A172 (cell line): ENCODE measurements around the gene SYDE2. TPM values are rescaled to one million over a fixed set of nuclear protein-coding genes. Genes with fewer than 3 reads are reported as not detected.
"Not testable (repeated sequence)": the region's sequence is repeated elsewhere in the genome, so short reads cannot be mapped to it uniquely, and the experiment has no call there.

Experiments used
- DNase-seq: peaks from one replicate; pipeline ENCODE4 v3.0.0-alpha.2; 2015; ENCODE audit warnings: low spot score
- total RNA-seq: library from RNA; depleted of rRNA; stranded (reverse); fragments of >200 nt; shearing (Covaris generic); gene quantifications from 2 replicates; pipeline ENCODE4 v1.2.3, GENCODE V29; 2014

The SYDE2 gene
- total RNA-seq, 1 experiment from 2014 or later = 4.2 TPM

DNA sequence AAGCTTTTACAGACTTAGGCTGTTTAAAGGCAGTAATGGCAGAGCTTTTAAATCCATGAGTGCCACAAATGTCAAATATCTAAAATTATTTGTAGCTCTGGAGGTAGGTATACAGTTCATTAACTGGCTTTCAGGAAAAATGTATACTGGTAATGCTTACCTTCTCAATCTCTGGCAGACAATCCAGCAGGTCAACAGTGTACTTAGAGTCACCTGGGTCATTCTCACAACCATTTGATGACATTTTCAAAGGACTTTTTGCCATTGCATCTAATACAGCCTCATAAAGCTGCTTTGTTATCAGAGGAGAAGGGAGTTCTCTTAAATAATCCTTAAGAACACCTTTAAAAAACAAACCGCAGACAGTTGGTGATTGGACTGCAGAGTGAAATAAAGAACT is 31.9 kb downstream of the SYDE2 start:
- DNase-seq = no peak

DNA sequence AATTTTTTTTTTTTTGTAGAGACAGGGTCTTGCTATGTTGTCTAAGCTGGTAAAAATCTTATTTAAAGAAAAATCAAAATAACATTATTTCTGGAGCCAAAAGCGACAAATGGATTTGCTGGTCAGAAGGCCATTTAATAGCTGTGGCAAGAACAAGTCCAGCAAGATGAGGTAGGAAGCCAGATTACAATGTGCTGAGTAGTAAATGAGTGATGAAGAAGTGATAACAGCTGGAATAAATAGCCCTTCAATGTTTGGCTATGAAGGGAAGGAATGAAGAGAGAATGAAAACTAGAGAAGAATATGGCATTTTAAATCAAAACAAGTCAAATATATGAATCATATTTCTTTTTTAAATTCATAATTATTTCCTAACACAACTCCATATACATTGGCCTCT is 34.5 kb downstream of the SYDE2 start:
- DNase-seq = no peak

DNA sequence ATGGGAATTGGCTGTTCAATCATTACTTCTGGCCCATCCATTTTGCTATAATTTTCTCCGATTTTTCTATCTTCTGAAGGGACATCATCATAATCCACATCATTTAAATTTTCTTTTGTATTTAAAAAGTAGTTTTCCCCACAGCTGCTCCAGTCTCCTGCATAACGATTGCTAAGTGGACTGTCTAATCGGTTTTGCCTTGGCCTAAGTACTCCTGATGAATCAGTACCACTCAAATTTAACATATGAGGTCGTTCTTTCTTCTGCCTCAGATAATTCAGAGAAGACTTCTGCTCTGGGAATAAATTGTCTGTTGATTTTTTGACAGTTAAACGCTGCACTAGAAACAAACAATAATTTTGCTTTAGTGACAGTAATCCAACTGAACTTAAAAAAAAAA is 41.9 kb downstream of the SYDE2 start:
- no peak for DNase-seq

DNA sequence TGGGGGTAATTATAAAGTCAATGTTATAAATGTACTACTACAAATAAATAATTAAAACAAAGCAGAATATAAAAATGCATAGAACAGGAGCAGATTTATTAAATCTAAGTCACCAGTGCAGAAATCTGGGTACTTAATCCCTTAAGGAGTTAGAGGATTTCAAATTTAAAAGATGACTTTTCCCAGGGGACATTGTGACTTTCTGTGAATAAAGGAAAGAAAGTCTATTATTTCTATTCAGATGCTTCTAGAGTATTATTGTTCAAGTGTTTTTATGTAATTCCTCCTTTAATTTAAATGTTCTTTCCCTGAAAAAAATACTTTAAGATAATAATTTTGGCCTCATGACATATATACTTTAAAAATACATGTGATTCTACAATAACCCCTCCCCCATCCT is 43.4 kb downstream of the SYDE2 start:
- DNase-seq = no peak

DNA sequence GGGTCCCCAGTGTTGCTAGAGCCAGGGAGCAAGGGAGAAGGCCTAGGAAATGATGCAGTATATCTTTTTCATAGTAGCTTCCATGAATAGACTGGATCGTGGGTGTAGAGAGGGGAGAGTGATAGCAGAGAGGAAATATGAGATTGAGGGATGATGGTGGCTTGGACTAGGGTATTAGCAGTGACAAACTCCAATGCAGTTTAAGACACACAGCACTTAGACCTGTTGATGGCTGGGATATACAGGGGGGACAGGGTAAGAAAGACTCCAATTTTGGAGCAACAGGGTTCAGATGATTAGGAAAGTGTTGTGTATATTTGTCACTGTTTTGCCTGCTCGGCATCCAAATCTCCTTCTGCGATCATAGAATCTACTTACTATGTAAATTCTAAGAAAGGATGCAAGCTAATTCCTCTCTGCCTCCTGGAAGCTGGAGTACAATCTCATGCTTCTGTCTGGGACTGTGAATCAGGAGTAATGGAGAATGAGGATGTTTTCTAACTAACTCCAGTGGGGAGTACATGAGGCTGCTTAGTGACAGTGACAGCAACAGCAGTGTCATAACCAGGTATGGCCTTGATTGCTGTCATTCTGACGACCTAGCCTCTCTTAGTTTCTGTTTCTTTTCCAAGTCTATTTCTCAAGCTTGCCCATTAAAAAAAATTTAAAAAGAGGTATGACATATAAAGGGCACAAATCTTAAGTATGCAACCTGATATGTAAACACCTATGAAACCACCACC is 47.5 kb downstream of the SYDE2 start:
- no peak for DNase-seq

DNA sequence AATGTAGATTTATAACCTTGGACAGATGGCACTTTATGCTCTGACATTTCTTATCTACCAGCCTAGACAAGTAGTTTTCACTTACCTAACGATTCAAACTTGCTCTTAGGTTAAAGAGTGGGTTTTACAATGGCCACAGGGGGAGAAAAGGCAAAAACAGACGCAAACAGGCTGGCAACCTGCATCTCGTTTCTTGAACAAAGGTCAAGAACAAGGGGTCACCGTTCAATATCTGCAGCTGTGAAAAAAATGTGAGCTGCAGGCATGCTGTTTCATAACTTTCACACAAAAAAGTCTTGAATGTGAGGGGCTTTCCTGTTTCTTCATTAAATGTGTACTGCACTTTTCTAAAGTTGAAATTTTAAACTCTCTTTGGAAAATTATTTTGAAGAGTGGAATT is 49.4 kb downstream of the SYDE2 start:
- no peak for DNase-seq

DNA sequence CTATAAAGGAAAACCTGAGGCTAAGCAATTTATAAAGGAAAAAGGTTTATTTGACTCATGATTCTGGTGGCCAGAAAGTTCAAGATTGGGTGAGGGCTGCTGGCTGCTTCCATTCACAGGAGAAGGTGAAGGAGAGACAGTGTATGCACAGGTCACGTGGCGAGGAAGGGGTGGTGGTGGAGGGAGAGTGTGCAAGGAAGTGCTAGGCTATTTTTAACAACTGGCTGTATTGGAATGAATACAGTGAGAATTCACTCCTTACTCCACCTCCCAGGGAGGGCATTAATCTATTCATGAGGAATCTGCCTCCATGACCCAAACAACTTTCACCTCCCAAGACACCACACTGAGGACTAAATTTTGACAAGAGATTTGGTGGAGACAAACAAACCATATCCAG is 51.0 kb downstream of the SYDE2 start:
- no peak for DNase-seq

DNA sequence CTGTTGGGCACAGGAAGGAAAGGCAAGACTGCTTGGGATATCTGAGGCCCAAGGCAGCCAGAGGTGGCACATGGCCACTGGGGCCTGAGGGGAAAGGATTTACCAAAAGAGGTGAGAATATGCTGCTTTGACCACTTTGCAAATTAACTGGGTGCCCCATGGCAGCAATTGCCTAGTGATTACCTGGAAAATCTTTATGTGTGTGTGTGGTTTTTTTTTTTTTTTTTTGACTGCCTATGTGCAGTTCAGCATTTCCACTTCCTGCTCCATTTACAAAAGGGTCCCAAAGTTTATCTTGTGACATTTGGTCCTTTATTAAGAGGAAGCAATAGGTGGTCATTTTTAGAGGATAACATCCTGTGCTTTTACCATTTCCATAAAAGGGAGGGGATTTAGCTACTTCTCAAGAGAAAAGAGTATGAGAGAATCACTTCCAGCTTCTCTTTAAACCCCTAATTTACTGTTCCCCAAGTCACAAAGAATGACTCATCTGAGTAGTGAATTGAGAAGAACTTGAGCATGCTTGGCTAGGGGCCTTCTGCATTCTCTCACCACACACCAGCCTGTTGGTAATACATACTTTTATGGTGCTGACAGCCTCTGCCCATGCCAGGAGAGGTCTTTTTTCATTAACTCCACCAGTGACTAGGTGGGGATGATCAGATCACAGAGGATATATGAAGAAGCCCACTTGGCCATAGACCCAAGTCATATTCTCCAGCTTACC is 52.1 kb downstream of the SYDE2 start:
- peak; percentile 1 for DNase-seq

DNA sequence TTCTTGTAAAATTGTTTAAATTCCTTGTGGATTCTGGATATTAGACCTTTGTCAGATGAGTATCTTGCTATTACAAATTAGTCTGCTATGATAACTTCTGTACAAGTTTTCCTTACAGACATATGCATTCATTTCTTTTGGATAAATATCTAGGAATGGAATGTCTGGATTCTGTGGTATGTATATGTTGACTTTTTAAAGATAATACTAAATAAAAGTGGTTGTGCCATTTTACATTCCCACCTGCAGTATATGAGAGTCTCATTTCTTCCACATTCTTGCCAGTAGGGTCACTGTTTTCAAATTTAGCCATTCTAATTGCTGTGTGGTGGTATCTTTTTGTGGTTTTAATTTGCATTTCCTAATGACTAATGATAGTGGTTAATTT is 53.9 kb downstream of the SYDE2 start:
- DNase-seq = peak; percentile 34

DNA sequence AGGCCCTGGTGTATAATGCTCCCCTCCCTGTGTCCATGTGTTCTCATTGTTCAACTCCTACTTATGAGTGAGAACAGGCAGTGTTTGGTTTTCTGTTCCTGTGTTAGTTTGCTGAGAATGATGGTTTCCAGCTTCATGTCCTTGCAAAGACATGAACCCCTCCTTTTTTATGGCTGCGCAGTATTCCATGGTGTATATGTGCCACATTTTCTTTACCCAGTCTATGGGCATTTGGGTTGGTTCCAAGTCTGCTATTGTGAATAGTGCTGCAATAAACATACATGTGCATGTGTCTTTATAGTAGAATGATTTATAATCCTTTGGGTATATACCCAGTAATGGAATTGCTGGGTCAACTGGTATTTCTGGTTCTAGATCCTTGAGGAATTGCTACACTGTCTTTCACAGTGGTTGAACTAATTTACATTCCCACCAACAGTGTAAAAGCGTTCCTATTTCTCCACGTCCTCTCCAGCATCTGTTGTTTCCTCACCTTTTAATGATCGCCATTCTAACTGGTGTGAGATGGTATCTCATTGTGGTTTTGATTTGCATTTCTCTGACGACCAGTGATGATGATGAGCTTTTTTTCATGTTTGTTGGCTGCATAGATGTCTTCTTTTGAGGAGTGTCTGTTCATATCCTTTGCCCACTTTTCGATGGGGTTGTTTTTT is 54.4 kb downstream of the SYDE2 start:
- not testable (repeated sequence) for DNase-seq

DNA sequence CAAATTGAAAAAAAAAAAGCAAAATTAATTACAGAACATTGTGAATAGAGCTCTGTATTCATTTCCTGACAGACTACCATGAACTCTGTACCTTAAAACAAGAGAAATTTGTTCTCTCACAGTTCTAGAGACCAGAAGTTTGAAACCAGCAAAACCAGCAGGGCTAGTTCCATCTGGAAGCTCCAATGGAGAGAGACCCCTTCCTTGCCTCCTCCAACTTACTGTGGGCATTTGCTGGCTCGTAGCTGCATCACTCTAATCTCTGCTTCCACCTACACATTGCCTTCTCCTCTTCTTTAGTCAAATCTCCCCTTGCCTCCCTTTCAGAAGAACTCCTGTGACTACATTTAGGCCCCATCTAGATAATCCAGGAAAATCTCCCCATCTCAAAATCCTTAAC is 56.5 kb downstream of the SYDE2 start:
- no peak for DNase-seq

DNA sequence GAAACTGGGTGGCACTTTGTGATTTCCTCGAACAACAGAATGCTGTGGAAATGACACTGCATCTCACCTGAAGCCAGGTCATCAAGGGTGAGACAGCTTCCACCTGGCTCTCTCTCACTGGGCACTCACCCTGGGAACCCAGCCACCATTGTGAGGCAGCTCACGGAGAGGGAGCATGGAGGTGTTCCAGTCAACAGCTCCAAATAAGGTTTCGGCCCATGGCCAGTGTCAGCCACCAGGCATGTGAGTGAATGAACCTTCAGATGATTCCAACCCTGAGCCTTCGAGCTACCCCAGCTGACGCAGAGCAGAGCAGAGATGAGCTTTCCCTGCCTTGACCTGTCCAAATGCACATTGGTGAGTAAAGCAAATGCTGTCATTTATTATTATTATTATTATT is 58.1 kb downstream of the SYDE2 start:
- no peak for DNase-seq

DNA sequence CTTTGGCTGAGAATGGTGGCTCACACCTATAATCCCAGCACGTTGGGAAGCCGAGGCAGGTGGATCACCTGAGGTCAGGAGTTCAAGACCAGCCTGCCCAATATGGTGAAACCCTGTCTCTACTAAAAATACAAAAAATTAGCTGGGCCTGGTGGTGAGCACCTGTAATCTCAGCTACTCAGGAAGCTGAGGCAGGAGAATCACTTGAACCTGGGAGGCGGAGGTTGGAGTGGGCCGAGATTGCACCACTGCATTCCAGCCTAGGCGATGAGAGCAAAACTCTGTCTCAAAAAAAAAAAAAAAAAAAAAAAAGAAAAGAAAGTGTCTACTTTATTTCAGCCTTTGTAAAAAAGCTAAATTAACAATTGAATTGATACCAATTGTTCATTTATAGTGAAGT is 62.4 kb downstream of the SYDE2 start:
- not testable (repeated sequence) for DNase-seq

DNA sequence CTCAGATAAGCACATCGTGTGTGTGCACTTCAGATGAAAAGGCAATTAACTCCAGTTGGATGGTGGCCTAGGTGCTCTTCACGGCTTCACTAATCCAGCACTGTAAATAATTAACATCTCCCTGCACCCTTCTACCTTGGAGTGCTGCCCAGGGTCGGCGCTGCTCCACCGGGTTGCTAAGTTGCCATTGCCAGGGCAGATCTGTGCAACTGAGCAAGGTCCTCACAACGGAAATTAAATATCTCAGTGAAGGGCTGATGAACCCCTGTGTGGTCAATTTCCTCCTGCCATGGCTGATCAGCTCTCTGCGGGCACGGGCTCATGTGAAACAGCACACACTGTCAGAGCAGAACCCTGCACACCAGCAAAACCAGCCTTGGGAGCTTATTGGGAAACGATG is 63.2 kb downstream of the SYDE2 start:
- no peak for DNase-seq

DNA sequence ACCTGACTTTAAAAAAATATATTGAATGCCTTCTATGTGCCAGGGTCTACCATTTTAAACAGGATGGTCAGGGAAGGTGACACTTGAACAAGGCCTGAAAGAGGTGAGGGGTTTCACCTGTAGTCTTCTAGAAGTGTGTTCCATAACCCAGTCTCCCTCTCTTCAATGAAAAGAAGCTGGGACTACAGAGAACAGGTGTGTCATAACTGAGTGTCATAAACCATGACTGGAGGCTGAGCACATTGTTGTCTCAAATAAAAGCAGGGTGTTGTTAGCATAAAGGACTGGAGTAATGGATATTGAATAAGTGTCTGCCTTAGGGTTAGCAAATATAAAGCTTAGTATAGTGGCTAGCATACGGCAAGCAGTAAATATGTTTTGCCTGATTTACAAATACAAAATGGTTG is 65.4 kb downstream of the SYDE2 start:
- DNase-seq = no peak

DNA sequence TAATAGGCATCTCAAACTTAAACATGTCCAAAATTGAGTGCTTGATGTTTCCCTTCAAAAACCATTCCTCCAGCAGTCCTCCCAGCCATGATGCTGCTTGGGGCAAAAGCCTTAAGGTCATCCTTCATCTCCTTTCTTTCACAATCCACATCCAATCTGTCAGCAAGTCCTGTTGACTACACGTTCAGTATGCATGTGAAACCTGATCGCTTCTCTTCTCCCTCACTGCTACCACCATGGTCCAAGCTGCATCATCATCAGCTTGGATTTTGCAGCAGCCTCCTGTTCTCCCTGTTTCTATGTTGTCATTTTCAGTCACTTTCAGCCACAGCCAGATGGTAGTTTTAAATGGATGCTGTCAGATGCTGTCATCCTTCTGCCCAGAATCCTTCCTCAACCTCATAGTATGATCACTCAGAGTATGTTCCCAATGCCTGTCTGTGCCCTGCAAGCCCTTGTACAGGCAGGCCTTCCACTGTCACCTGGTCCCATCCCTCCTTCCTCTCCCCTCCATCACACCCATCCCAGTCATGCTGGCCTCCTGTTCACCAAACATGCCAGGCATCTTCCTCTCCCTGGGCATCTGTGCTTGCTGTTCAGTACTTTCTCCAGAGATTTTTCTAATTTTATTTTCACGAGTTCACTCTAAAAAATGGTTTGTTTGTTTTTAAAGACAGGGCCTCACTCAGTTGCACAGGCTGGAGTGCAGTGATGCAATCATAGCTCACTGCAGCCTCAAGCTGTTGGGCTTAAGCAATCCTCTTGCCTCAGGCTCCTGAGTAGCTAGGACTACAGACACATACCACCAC is 66.0 kb downstream of the SYDE2 start:
- DNase-seq = no peak

DNA sequence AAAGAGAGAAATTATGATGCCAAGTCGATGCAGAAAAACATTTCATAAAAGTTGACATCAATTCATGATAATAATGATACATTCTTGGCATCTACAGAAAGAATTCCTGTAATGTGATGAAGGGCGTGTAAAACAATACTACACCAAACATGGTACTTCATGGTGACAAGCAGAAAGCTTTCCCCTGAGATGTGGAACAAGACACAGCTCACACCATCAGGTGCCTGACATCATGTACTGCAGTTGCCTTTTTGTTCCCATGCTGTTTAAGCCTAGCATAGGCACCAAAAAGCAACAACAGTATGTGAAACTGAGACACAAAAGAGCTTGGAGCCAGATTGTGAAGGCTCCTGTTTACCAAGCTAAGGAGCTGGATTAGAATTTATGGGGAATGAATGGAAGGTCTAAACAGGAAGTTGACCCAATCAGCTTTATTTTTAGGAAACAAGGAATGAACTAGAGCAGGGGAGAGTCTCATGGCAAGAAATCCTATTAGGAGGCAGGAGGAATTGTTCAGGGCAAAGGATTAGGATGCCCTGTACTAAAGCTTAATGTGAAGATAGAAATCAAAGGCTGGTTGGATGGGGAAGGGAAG is 67.2 kb downstream of the SYDE2 start:
- no peak for DNase-seq

DNA sequence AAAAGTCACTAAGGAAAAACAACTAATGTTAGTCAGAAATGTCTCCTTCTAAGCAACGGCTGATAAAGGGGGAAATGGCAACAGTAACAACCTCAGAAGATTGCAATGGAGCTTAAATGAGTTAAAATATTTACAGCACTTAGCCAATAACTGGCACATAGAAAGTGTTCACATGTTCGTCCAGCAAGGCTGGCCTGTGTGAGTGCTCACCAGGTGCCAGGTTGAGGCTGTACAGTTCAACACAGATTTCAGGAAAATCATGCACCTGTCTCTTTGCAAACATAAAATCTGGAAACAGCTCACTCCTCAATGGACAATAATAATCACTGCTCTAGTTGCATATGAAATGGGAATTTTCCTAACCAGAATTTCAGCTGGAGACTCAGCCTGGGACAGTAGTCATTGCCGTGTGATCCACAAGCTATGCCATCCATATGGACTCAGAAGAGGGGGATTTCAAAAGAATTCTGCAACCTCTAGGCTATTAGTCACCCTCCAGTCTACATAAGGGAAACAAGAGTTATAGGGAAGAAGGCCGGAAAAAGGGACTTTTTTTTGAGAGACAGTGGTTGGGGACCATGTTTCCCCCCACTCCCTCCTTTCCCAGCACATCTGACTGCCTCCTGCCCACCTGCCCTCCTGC is 68.6 kb downstream of the SYDE2 start:
- no peak for DNase-seq

DNA sequence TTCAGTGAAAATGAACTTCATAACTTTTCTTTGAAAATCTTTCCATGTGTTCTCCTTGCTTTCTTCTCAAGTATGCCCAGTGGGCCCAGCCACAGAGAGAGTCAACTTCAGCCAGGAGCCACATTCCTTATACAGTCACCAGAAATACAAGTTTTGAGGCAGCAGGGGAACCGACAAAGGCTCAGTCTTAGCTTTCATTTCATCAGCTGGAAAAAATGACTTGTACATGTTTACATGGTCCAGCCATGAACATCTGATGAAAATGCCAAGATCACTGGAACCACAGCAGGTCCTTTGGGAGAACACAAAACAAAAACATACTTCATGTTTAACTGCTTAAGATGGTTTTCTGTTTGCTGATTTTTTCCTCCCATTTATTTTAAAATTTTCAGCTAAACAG is 72.5 kb downstream of the SYDE2 start:
- no peak for DNase-seq

DNA sequence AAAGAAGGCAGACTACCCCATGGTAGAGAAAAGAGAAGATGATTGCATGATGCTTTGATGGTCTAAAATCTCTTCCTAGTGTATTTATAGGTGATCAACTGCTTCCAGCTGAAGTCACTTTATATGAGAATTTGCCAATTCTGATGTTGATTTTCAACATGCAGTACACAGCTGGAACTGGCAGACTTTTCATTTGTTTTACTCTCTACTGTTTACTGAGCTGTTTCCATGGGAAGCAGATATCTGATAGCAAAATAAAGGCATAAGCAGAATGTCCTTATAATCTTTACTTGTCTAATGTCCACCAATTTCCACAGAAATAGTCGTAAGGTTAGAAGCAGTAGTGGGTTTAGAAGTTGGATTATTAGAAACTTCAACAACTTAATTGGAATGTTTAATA is 74.9 kb downstream of the SYDE2 start:
- no peak for DNase-seq

DNA sequence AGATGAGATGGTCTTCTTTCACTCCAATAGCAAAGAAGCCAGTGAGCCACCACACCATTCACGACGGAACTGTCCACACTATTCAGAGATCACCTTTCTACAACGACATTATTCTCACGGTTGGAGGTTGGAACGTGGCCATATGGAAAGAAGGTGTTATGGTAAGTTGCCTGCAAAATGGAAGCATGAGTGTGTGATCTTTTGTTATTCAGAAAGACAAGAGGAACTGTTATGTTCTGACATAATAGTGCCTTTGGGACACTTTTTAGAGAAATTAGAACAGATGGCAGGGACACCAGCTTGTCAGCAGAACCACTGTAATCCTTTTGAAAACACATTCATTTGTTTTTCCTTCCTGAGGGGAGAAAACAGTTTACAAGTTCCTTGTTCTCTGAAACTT is 76.7 kb downstream of the SYDE2 start:
- DNase-seq = no peak
